RWPE1 (cell line): ENCODE measurements around the gene NR2C1.

Experiments used
- CTCF ChIA-PET: fragments of 350-600 bp; sonication (Branson Sonifier 250); formaldehyde crosslinking; extraction: SDS; loops from one replicate; lab custom pipeline; 2021; lab: Yijun Ruan, JAX
- POLR2A ChIA-PET: fragments of 400-600 bp; formaldehyde crosslinking; extraction: SDS; loops from one replicate; lab custom pipeline; 2020; ENCODE audit warnings: antibody characterized with exemption; ENCODE audit not compliant: low non-redundant PET; lab: Yijun Ruan, JAX
- DNase-seq: peaks from one replicate; pipeline ENCODE4 v3.0.0; 2012; ENCODE audit warnings: low spot score
- H3K27ac ChIP-seq: fragments of 450-650 bp; 2 replicates; pipeline ENCODE4 v1.5.1; 2017
- CTCF ChIP-seq: fragments of 450-650 bp; conservative IDR thresholded peaks from 2 replicates; pipeline ENCODE4 v1.5.1; 2017; ENCODE audit warnings: low read depth, mild to moderate bottlenecking

The NR2C1 gene

GRCh38 chr12:94979941-94980340 lies 93.5 kb downstream of the NR2C1 start:
- H3K27ac ChIP-seq = no peak overlapping the region
- DNase-seq = no peak
- ChIA-PET POLR2A (no interaction called here), CTCF (interaction anchor here (0.6 kb wide), 1 partner anchor 15 kb away, joined by 3 read pairs; no protein-coding TSS in a partner anchor)
- no peak for TF ChIP-seq CTCF

GRCh38 chr12:94977766-94978468 lies 95.5 kb downstream of the NR2C1 start:
- CTCF ChIA-PET = interaction anchor here (0.6 to 0.7 kb wide), 2 partner anchors 1264 to 1511 kb away, joined by 4 read pairs; no protein-coding TSS in a partner anchor
- POLR2A ChIA-PET = no interaction called here
- TF ChIP-seq CTCF = no peak
- no peak overlapping the region for H3K27ac ChIP-seq
- no peak for DNase-seq

GRCh38 chr12:94973221-94973620 lies 100.2 kb downstream of the NR2C1 start:
- POLR2A ChIA-PET = no interaction called here
- H3K27ac ChIP-seq = no peak overlapping the region
- no peak for DNase-seq
- CTCF ChIA-PET = interaction anchor here (0.6 kb wide), 2 partner anchors 139 to 320 kb away, joined by 3 read pairs; no protein-coding TSS in a partner anchor
- TF ChIP-seq CTCF = no peak

- CTCF ChIA-PET = interaction anchor here (0.6 kb wide), 2 partner anchors 138 to 319 kb away, joined by 3 read pairs; no protein-coding TSS in a partner anchor
- no peak for TF ChIP-seq CTCF
- POLR2A ChIA-PET = no interaction called here
- DNase-seq = no peak
- H3K27ac ChIP-seq = no peak overlapping the region
Measured at GRCh38 chr12:94972795-94973194, 100.6 kb downstream of the NR2C1 start.

- TF ChIP-seq CTCF = no peak
- no peak overlapping the region for H3K27ac ChIP-seq
- DNase-seq = no peak
- ChIA-PET POLR2A (no interaction called here), CTCF (interaction anchor here (0.6 kb wide), 1 partner anchor 642 kb away, joined by 3 read pairs; no protein-coding TSS in a partner anchor)
Measured at GRCh38 chr12:94971923-94972322, 101.5 kb downstream of the NR2C1 start.

GRCh38 chr12:94970560-94970959 lies 102.9 kb downstream of the NR2C1 start:
- DNase-seq = no peak
- ChIA-PET POLR2A (no interaction called here), CTCF (no interaction called here)
- H3K27ac ChIP-seq = no peak overlapping the region
- no peak for TF ChIP-seq CTCF
